Ishikawa (cell line): ENCODE results near the gene SLC16A3.

Source experiments
- CEBPB ChIP-seq: IDR thresholded peaks from 2 replicates; pipeline ENCODE4 v1.6.1; 2012
- CREB1 ChIP-seq: IDR thresholded peaks from 2 replicates; pipeline ENCODE4 v1.6.1; 2012; ENCODE audit warnings: low read depth
- EGR1 ChIP-seq: IDR thresholded peaks from 2 replicates; pipeline ENCODE4 v1.6.1; 2012
- EP300 ChIP-seq: IDR thresholded peaks from 2 replicates; pipeline ENCODE4 v1.6.1; 2012; ENCODE audit warnings: borderline replicate concordance
- FOXM1 ChIP-seq: IDR thresholded peaks from 2 replicates; pipeline ENCODE4 v1.6.1; 2012; ENCODE audit warnings: low read depth, borderline replicate concordance
- MAX ChIP-seq: IDR thresholded peaks from 2 replicates; pipeline ENCODE4 v1.6.1; 2012
- NFIC ChIP-seq: IDR thresholded peaks from 2 replicates; pipeline ENCODE4 v1.6.1; 2012
- RAD21 ChIP-seq: IDR thresholded peaks from 2 replicates; pipeline ENCODE4 v1.6.1; 2012; ENCODE audit warnings: low read depth
- REST ChIP-seq: IDR thresholded peaks from 2 replicates; pipeline ENCODE4 v1.6.1; 2012; ENCODE audit warnings: low read depth, mild to moderate bottlenecking
- TAF1 ChIP-seq: IDR thresholded peaks from 2 replicates; pipeline ENCODE4 v1.6.1; 2012; ENCODE audit warnings: low read depth, mild to moderate bottlenecking
- TEAD4 ChIP-seq: IDR thresholded peaks from 2 replicates; pipeline ENCODE4 v1.6.1; 2012
- YY1 ChIP-seq: IDR thresholded peaks from 2 replicates; pipeline ENCODE4 v1.6.1; 2012; ENCODE audit warnings: low read depth
- ZBTB7A ChIP-seq: IDR thresholded peaks from 2 replicates; pipeline ENCODE4 v1.6.1; 2012; ENCODE audit warnings: low read depth
- TF ChIP-seq, protein P1 (sequence below): IDR thresholded peaks from 2 replicates; pipeline ENCODE4 v1.6.1; 2012

- TF ChIP-seq CEBPB (no peak), EP300 (no peak), TAF1 (no peak), REST (no peak), RAD21 (no peak), ZBTB7A (peak; percentile 17; the same call in 1 of the 2 replicates), EGR1 (no peak), CREB1 (no peak), NFIC (no peak), YY1 (no peak), MAX (no peak), TEAD4 (no peak), FOXM1 (no peak)
- TF ChIP-seq, protein P1, sequence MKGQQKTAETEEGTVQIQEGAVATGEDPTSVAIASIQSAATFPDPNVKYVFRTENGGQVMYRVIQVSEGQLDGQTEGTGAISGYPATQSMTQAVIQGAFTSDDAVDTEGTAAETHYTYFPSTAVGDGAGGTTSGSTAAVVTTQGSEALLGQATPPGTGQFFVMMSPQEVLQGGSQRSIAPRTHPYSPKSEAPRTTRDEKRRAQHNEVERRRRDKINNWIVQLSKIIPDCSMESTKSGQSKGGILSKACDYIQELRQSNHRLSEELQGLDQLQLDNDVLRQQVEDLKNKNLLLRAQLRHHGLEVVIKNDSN = no peak
Observed at GRCh38 chr17:82228278-82228841, 482 bp upstream of the SLC16A3 start.
